ENCODE results near the gene G3BP1. TPM values are rescaled to one million over a fixed set of nuclear protein-coding genes. Genes with fewer than 3 reads are reported as not detected.

The G3BP1 gene
- total and polyA plus RNA-seq, 2 of the 13 experiments (the other 11 are each of a cell fraction or from before 2014, with no cell fraction given): 36.7 to 320 TPM

- TF ChIP-seq PHF5A (CRISPR knock-in tag; IDR thresholded peaks at IDR 0.05; ENCODE audit: low read depth, unreplicated experiment) (no peak), MAFF (IDR thresholded peaks at IDR 0.05; ENCODE audit: low read depth, low read length) (no peak), HNF4G (IDR thresholded peaks at IDR 0.05; ENCODE audit: borderline replicate concordance, low read depth, low read length) (no peak), HNF4G (CRISPR knock-in tag; IDR thresholded peaks at IDR 0.05; ENCODE audit: borderline replicate concordance, low read depth) (no peak), LCORL (IDR thresholded peaks at IDR 0.05) (no peak), LCORL (CRISPR knock-in tag; IDR thresholded peaks at IDR 0.05) (no peak), ZNF333 (CRISPR knock-in tag; IDR thresholded peaks at IDR 0.05; ENCODE audit: borderline replicate concordance) (no peak), KLF11 (CRISPR knock-in tag; IDR thresholded peaks at IDR 0.05) (no peak), HOXA9 (CRISPR knock-in tag; IDR thresholded peaks at IDR 0.05; ENCODE audit: borderline replicate concordance) (no peak), TSC22D2 (CRISPR knock-in tag; IDR thresholded peaks at IDR 0.05; ENCODE audit: borderline replicate concordance) (no peak), ZNF460 (CRISPR knock-in tag; IDR thresholded peaks at IDR 0.05; ENCODE audit: borderline replicate concordance) (no peak), GPN1 (CRISPR knock-in tag; IDR thresholded peaks at IDR 0.05; ENCODE audit: borderline replicate concordance) (no peak), ZNF281 (CRISPR knock-in tag; IDR thresholded peaks at IDR 0.05; ENCODE audit: borderline replicate concordance) (no peak), ZNF619 (CRISPR knock-in tag; IDR thresholded peaks at IDR 0.05) (no peak), ZNF138 (CRISPR knock-in tag; IDR thresholded peaks at IDR 0.05; ENCODE audit: low read depth) (no peak; the same call in 1 of the 2 replicates), DZIP1 (CRISPR knock-in tag; IDR thresholded peaks at IDR 0.05) (no peak), JUN (CRISPR knock-in tag; IDR thresholded peaks at IDR 0.05) (no peak), RARG (CRISPR knock-in tag; IDR thresholded peaks at IDR 0.05; ENCODE audit: low read depth) (no peak), ZNF615 (CRISPR knock-in tag; IDR thresholded peaks at IDR 0.05; ENCODE audit: borderline replicate concordance) (no peak), AKAP8 (CRISPR knock-in tag; IDR thresholded peaks at IDR 0.05) (no peak; the same call in 1 of the 2 replicates), ZUFSP (CRISPR knock-in tag; IDR thresholded peaks at IDR 0.05; ENCODE audit: borderline replicate concordance) (no peak), HHEX (CRISPR knock-in tag; IDR thresholded peaks at IDR 0.05) (no peak), ZSCAN30 (CRISPR knock-in tag; IDR thresholded peaks at IDR 0.05) (no peak)
Observed at GRCh38 chr5:151772029-151772845, 483 bp downstream of the G3BP1 start (continued).

Measured in HepG2 (cell line).